H9 (cell line): Measurements from ENCODE around the gene CRACDL. TPM values are rescaled to one million over a fixed set of nuclear protein-coding genes. Genes with fewer than 3 reads are reported as not detected.

Experiments
- DNase-seq: peaks from one replicate; pipeline ENCODE4 v3.0.0-alpha.2; 2017
- H2AFZ ChIP-seq: one replicate; pipeline ENCODE4 v1.6.1; 2013; ENCODE audit warnings: mild to moderate bottlenecking, low read length, control low read depth, moderate library complexity
- H2AK5ac ChIP-seq: 2 replicates; pipeline ENCODE4 v1.6.1; 2013; ENCODE audit warnings: low read length, control low read depth, mixed read lengths; ENCODE audit not compliant: insufficient read length
- H2BK120ac ChIP-seq: one replicate; pipeline ENCODE4 v1.6.1; 2013; ENCODE audit warnings: low read depth, mild to moderate bottlenecking, low read length, control low read depth, inconsistent platforms; ENCODE audit not compliant: poor library complexity, severe bottlenecking
- H2BK12ac ChIP-seq: 2 replicates; pipeline ENCODE4 v1.6.1; 2013; ENCODE audit warnings: low read length, control low read depth, mixed read lengths, low read depth; ENCODE audit not compliant: insufficient read length
- H2BK15ac ChIP-seq: 2 replicates; pipeline ENCODE4 v1.6.1; 2013; ENCODE audit warnings: low read depth, low read length, control low read depth
- H2BK20ac ChIP-seq: one replicate; pipeline ENCODE4 v1.6.1; 2013; ENCODE audit warnings: low read depth, mild to moderate bottlenecking, low read length, control low read depth, inconsistent platforms; ENCODE audit not compliant: poor library complexity, severe bottlenecking
- H2BK5ac ChIP-seq: 2 replicates; pipeline ENCODE4 v1.6.1; 2013; ENCODE audit warnings: low read length, control low read depth, mixed read lengths; ENCODE audit not compliant: insufficient read length
- H3K14ac ChIP-seq: 2 replicates; pipeline ENCODE4 v1.6.1; 2013; ENCODE audit warnings: low read length, control low read depth; ENCODE audit not compliant: insufficient read depth
- H3K18ac ChIP-seq: 2 replicates; pipeline ENCODE4 v1.6.1; 2013; ENCODE audit warnings: low read depth, mild to moderate bottlenecking, mixed read lengths, low read length, control low read depth; ENCODE audit not compliant: insufficient read length
- H3K23ac ChIP-seq: 2 replicates; pipeline ENCODE4 v1.6.1; 2013; ENCODE audit warnings: low read length, control low read depth, mixed read lengths, low read depth; ENCODE audit not compliant: insufficient read length
- H3K23me2 ChIP-seq: 2 replicates; pipeline ENCODE4 v1.6.1; 2013; ENCODE audit warnings: low read depth, mild to moderate bottlenecking, mixed read lengths, low read length, control low read depth; ENCODE audit not compliant: insufficient read length, poor library complexity, severe bottlenecking
- H3K27ac ChIP-seq: 2 replicates; pipeline ENCODE4 v1.5.1; 2013; ENCODE audit warnings: low read length, control low read depth, mixed read lengths, low read depth; ENCODE audit not compliant: insufficient read length
- H3K27me3 ChIP-seq: 2 replicates; pipeline ENCODE4 v1.6.1; 2013; ENCODE audit warnings: low read length, control low read depth, inconsistent platforms; ENCODE audit not compliant: insufficient read depth
- H3K4ac ChIP-seq: 2 replicates; pipeline ENCODE4 v1.6.1; 2013; ENCODE audit warnings: low read depth, mild to moderate bottlenecking, control low read depth, inconsistent platforms, low read length, moderate library complexity
- H3K4me1 ChIP-seq: 2 replicates; pipeline ENCODE4 v1.6.1; 2013; ENCODE audit warnings: low read length, control low read depth, inconsistent platforms; ENCODE audit not compliant: insufficient read depth
- H3K4me2 ChIP-seq: 2 replicates; pipeline ENCODE4 v1.6.1; 2013; ENCODE audit warnings: low read length, control low read depth, mixed read lengths; ENCODE audit not compliant: insufficient read length, insufficient read depth
- H3K56ac ChIP-seq: 2 replicates; pipeline ENCODE4 v1.6.1; 2013; ENCODE audit warnings: low read depth, mild to moderate bottlenecking, mixed read lengths, low read length, control low read depth; ENCODE audit not compliant: insufficient read length
- H3K79me1 ChIP-seq: 2 replicates; pipeline ENCODE4 v1.6.1; 2013; ENCODE audit warnings: low read depth, mild to moderate bottlenecking, moderate library complexity, low read length, control low read depth, inconsistent platforms; ENCODE audit not compliant: insufficient read depth, poor library complexity, severe bottlenecking
- H3K79me2 ChIP-seq: 2 replicates; pipeline ENCODE4 v1.6.1; 2013; ENCODE audit warnings: low read length, control low read depth, inconsistent platforms; ENCODE audit not compliant: insufficient read depth
- H3K9ac ChIP-seq: 2 replicates; pipeline ENCODE4 v1.6.1; 2013; ENCODE audit warnings: low read length, control low read depth, mixed read lengths; ENCODE audit not compliant: insufficient read length; ENCODE audit errors: extremely low read depth
- H3K9me3 ChIP-seq: one replicate; pipeline ENCODE4 v1.6.1; 2013; ENCODE audit warnings: low read depth, low read length, inconsistent platforms; ENCODE audit not compliant: control insufficient read depth
- H3T11ph ChIP-seq: one replicate; pipeline ENCODE4 v1.6.1; 2013; ENCODE audit warnings: mild to moderate bottlenecking, low read length, control low read depth, inconsistent platforms
- H4K20me1 ChIP-seq: one replicate; pipeline ENCODE4 v1.6.1; 2013; ENCODE audit not compliant: control insufficient read depth, insufficient read length, insufficient read depth
- H4K5ac ChIP-seq: 2 replicates; pipeline ENCODE4 v1.6.1; 2013; ENCODE audit warnings: low read depth, mild to moderate bottlenecking, mixed read lengths, low read length, control low read depth; ENCODE audit not compliant: insufficient read length
- H4K8ac ChIP-seq: replicated peaks from 2 replicates; pipeline ENCODE4 v1.6.1; 2013; ENCODE audit warnings: low read length, control low read depth, mixed read lengths, low read depth; ENCODE audit not compliant: insufficient read length
- H4K91ac ChIP-seq: 2 replicates; pipeline ENCODE4 v1.6.1; 2013; ENCODE audit warnings: low read depth, mild to moderate bottlenecking, moderate library complexity, mixed read lengths, low read length, control low read depth; ENCODE audit not compliant: insufficient read length
- H3K27ac Mint-ChIP-seq, 3 experiments: 2 replicates in 2 of 3; 3 replicates in 1 of 3; pipeline ENCODE4 v1.8.0; 2020 to 2021; ENCODE audit warnings: mixed read lengths in 3 of 3, mild to moderate bottlenecking in 1 of 3, moderate library complexity in 1 of 3
- H3K27me3 Mint-ChIP-seq: 2 replicates; pipeline ENCODE4 v1.8.0; 2021; ENCODE audit warnings: low read depth, mild to moderate bottlenecking, moderate library complexity, mixed read lengths
- H3K36me3 Mint-ChIP-seq, 3 experiments: 2 replicates in 2 of 3; 3 replicates in 1 of 3; pipeline ENCODE4 v1.8.0; 2020 to 2021; ENCODE audit warnings: low read depth in 3 of 3, mixed read lengths in 3 of 3; ENCODE audit not compliant: insufficient read depth in 1 of 3
- H3K4me1 Mint-ChIP-seq, 2 experiments: 2 replicates each; pipeline ENCODE4 v1.8.0; 2020; ENCODE audit warnings: mixed read lengths in 2 of 2
- H3K4me3 Mint-ChIP-seq, 2 experiments: 2 replicates in 1 of 2; 3 replicates in 1 of 2; pipeline ENCODE4 v1.8.0; 2020 to 2021; ENCODE audit warnings: mild to moderate bottlenecking in 2 of 2, mixed read lengths in 2 of 2, moderate library complexity in 1 of 2
- H3K9me3 Mint-ChIP-seq, 2 experiments: 2 replicates in 1 of 2; 3 replicates in 1 of 2; pipeline ENCODE4 v1.8.0; 2020; ENCODE audit warnings: mild to moderate bottlenecking in 2 of 2, mixed read lengths in 2 of 2, moderate library complexity in 1 of 2
- WGBS: extraction: QIAGEN DNeasy Blood & Tissue Kit; methylation state at CpG from one replicate; pipeline ENCODE4 v1.1.7; 2013; ENCODE audit warnings: missing lambda C conversion rate, low lambda C conversion rate, mixed read lengths; ENCODE audit not compliant: insufficient read length; ENCODE audit errors: extremely low coverage; 5-methylcytosine and 5-hydroxymethylcytosine counted together
- total RNA-seq: library from RNA; stranded (reverse); gene quantifications from 2 replicates; pipeline ENCODE4 v1.2.1, GENCODE V29; 2021
- TF ChIP-seq, protein P1 (sequence below): fragments of 200-600 bp; sonication (generic); conservative IDR thresholded peaks from 3 replicates; pipeline ENCODE4 v1.8.0; 2021; ENCODE audit warnings: antibody characterized with exemption, mild to moderate bottlenecking

The CRACDL gene
- total RNA-seq, 1 experiment from 2014 or later: 0.48 TPM

DNA sequence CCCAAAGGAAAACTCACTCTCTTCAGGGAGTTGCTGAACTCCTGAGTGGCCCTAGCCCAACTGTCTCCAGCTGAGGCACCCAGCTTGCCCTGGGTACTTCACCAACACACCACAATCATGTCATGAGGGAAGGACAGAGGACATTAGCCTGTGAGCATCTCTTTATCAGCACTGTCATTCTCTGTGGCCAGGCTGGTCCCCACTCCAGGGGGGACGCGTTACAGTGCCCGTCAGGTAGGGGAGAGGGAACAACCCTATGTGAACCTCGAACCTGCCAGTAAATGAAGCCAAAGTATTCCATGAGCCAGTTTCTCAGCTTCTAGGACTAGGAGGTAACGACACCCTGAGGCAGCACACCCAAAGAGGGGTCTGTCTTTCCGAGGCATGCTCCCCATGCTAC lies 110.2 kb downstream of the CRACDL start:
- no peak for DNase-seq

More for the DNA sequence above, 110.2 kb downstream of the CRACDL start:
- H2BK20ac ChIP-seq: no peak overlapping the region
- H3K9ac ChIP-seq: no peak overlapping the region
- H3K9me3 Mint-ChIP-seq: peaks cover 0 to 4% of the 10 kb centered on the region in 2 experiments; a peak in 2 of 5 replicates
- H3K23ac ChIP-seq: no peak overlapping the region
- H3T11ph ChIP-seq: no peak overlapping the region
- H2AFZ ChIP-seq: no peak overlapping the region
- no peak overlapping the region for H3K14ac ChIP-seq
- no CpG with 5 or more reads among the region's 6 CpGs for WGBS
- H2AK5ac ChIP-seq: no peak overlapping the region
- H3K4me1 Mint-ChIP-seq: peaks cover 0 to 2% of the 10 kb centered on the region in 2 experiments; a peak in 1 of 4 replicates
- H3K36me3 Mint-ChIP-seq: no peaks in the 10 kb centered on the region
- no peaks in the 10 kb centered on the region for H3K9me3 ChIP-seq
- H3K4me2 ChIP-seq: no peak overlapping the region
- H3K56ac ChIP-seq: no peak overlapping the region
- H3K23me2 ChIP-seq: peaks cover 3% of the 10 kb centered on the region
- H2BK12ac ChIP-seq: no peak overlapping the region
- no peak overlapping the region for H2BK120ac ChIP-seq
- H3K27ac ChIP-seq: no peak overlapping the region
- no peak overlapping the region for H2BK5ac ChIP-seq
- peaks cover 11% of the 10 kb centered on the region for H3K27me3 ChIP-seq
- no peak overlapping the region for H3K4me3 Mint-ChIP-seq
- H4K20me1 ChIP-seq: no peaks in the 10 kb centered on the region
- H3K27ac Mint-ChIP-seq: no peak overlapping the region
- no peak overlapping the region for H4K8ac ChIP-seq
- TF ChIP-seq, protein P1, sequence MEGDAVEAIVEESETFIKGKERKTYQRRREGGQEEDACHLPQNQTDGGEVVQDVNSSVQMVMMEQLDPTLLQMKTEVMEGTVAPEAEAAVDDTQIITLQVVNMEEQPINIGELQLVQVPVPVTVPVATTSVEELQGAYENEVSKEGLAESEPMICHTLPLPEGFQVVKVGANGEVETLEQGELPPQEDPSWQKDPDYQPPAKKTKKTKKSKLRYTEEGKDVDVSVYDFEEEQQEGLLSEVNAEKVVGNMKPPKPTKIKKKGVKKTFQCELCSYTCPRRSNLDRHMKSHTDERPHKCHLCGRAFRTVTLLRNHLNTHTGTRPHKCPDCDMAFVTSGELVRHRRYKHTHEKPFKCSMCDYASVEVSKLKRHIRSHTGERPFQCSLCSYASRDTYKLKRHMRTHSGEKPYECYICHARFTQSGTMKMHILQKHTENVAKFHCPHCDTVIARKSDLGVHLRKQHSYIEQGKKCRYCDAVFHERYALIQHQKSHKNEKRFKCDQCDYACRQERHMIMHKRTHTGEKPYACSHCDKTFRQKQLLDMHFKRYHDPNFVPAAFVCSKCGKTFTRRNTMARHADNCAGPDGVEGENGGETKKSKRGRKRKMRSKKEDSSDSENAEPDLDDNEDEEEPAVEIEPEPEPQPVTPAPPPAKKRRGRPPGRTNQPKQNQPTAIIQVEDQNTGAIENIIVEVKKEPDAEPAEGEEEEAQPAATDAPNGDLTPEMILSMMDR: no peak
- H3K4me1 ChIP-seq: no peaks in the 10 kb centered on the region
- no peaks in the 10 kb centered on the region for H3K79me1 ChIP-seq
- no peak overlapping the region for H2BK15ac ChIP-seq
- H3K18ac ChIP-seq: no peak overlapping the region
- H3K27me3 Mint-ChIP-seq: peaks cover 54% of the 10 kb centered on the region
- H4K91ac ChIP-seq: no peak overlapping the region
- H3K79me2 ChIP-seq: no peaks in the 10 kb centered on the region
- H3K4ac ChIP-seq: no peak overlapping the region
- no peak overlapping the region for H4K5ac ChIP-seq
